Measurements from ENCODE around the gene EXOC4.

The EXOC4 gene

DNA sequence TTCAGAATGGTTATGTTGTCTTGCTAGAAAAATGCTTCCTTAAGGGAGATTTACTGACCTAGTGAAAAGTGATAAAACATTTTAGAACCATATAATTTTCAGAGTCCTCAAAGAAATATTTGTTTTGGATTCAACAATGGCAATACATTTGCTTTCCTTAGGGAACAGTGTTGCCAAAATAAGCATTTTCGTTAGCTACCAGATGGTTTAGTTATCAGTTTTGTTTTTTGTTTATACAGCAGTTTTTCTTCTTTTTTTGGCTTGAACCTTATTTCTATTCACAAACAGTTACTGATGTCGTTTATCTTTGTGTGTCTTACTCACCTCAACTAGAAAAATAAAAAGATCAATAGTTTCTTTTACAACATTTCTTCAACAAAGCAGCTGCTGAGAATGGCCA, 48.6 kb downstream of the EXOC4 start:
- Histone ChIP-seq H3K4me1 (ENCODE audit: insufficient read depth, low read length, severe bottlenecking) (no peaks in the 10 kb centered on the region), H3K36me3 (ENCODE audit: insufficient read depth, low read length) (peaks cover 15% of the 10 kb centered on the region), H3K4me2 (ENCODE audit: low read length) (no peak overlapping the region), H3K9me2 (ENCODE audit: low read depth, low read length) (no peaks in the 10 kb centered on the region), H2AFZ (ENCODE audit: low read length) (no peak overlapping the region), H3K4me3 (ENCODE audit: low read depth, low read length, poor library complexity, severe bottlenecking) (no peak overlapping the region), H3K79me2 (ENCODE audit: insufficient read depth, low read length) (no peaks in the 10 kb centered on the region), H3K9ac (ENCODE audit: low read length) (no peak overlapping the region), H3K9me3 (ENCODE audit: low read length) (no peaks in the 10 kb centered on the region), H3F3A (ENCODE audit: insufficient read depth, low read length) (no peaks in the 10 kb centered on the region), H3K27ac (ENCODE audit: low read depth, low read length, poor library complexity, severe bottlenecking) (no peak overlapping the region), H4K20me1 (ENCODE audit: insufficient read depth, low read length) (no peaks in the 10 kb centered on the region), H3K27me3 (ENCODE audit: insufficient read depth, low read length) (no peaks in the 10 kb centered on the region)
- TF ChIP-seq, protein P1, sequence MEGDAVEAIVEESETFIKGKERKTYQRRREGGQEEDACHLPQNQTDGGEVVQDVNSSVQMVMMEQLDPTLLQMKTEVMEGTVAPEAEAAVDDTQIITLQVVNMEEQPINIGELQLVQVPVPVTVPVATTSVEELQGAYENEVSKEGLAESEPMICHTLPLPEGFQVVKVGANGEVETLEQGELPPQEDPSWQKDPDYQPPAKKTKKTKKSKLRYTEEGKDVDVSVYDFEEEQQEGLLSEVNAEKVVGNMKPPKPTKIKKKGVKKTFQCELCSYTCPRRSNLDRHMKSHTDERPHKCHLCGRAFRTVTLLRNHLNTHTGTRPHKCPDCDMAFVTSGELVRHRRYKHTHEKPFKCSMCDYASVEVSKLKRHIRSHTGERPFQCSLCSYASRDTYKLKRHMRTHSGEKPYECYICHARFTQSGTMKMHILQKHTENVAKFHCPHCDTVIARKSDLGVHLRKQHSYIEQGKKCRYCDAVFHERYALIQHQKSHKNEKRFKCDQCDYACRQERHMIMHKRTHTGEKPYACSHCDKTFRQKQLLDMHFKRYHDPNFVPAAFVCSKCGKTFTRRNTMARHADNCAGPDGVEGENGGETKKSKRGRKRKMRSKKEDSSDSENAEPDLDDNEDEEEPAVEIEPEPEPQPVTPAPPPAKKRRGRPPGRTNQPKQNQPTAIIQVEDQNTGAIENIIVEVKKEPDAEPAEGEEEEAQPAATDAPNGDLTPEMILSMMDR (IDR thresholded peaks at IDR 0.05; ENCODE audit: low read length) = no peak
- no peak for TF ChIP-seq EZH2 (IDR thresholded peaks at IDR 0.05; ENCODE audit: borderline replicate concordance, low read length)

DNA sequence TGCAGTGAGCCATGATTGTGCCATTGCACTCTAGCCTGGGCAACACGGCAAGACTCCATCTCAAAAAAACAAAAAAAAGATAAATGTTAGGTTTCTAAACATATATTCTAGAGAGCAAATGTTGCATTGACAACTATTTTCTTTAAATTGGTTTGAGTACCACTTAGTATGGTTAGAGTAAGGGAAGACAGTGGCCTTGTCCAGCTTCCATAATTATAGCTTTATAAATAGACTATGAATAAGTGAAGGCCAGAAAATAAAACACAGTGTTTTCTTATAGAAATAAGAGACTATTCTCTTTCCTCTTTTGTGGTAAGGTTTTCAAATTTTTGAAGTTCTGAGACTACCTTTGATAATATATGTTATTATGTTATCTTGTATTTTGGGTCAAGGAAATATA, 50.5 kb downstream of the EXOC4 start:
- Histone ChIP-seq H3K9me2 (ENCODE audit: low read depth, low read length) (no peaks in the 10 kb centered on the region), H3K4me2 (ENCODE audit: low read length) (no peak overlapping the region), H3K27me3 (ENCODE audit: insufficient read depth, low read length) (no peaks in the 10 kb centered on the region), H3K79me2 (ENCODE audit: insufficient read depth, low read length) (no peaks in the 10 kb centered on the region), H3K4me3 (ENCODE audit: low read depth, low read length, poor library complexity, severe bottlenecking) (no peak overlapping the region), H3K9me3 (ENCODE audit: low read length) (no peaks in the 10 kb centered on the region), H3K27ac (ENCODE audit: low read depth, low read length, poor library complexity, severe bottlenecking) (no peak overlapping the region), H4K20me1 (ENCODE audit: insufficient read depth, low read length) (no peaks in the 10 kb centered on the region), H3K4me1 (ENCODE audit: insufficient read depth, low read length, severe bottlenecking) (no peaks in the 10 kb centered on the region), H3K36me3 (ENCODE audit: insufficient read depth, low read length) (peaks cover 35% of the 10 kb centered on the region), H3K9ac (ENCODE audit: low read length) (no peak overlapping the region), H2AFZ (ENCODE audit: low read length) (no peak overlapping the region), H3F3A (ENCODE audit: insufficient read depth, low read length) (no peaks in the 10 kb centered on the region)
- TF ChIP-seq, protein P1 (IDR thresholded peaks at IDR 0.05; ENCODE audit: low read length) = no peak
- TF ChIP-seq EZH2 (IDR thresholded peaks at IDR 0.05; ENCODE audit: borderline replicate concordance, low read length) = no peak

DNA sequence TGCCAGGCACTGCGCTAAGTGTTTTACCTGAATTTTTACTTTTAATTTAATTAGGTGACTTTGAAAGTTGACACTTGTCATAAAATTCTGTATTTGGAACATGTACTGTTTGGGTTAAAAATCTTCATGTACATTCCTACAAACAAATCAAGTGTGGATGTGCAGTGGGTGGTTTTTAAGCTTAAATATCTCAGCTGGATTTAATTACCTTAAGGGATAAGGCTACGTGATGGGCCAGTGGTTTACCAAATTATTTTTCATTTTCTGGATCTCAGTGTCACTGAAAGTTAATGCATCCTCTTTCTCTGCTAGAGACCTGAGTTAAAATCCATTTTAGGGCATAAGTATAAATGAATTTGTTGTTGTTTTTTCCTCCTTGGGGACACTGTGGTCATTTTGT, 51.1 kb downstream of the EXOC4 start:
- H3K27ac ChIP-seq (ENCODE audit: low read depth, low read length, poor library complexity, severe bottlenecking) = no peak overlapping the region
- no peaks in the 10 kb centered on the region for H3K79me2 ChIP-seq (ENCODE audit: insufficient read depth, low read length)
- no peak overlapping the region for H3K4me2 ChIP-seq (ENCODE audit: low read length)
- H3K36me3 ChIP-seq (ENCODE audit: insufficient read depth, low read length) = peaks cover 38% of the 10 kb centered on the region
- no peak overlapping the region for H3K4me3 ChIP-seq (ENCODE audit: low read depth, low read length, poor library complexity, severe bottlenecking)
- H2AFZ ChIP-seq (ENCODE audit: low read length) = no peak overlapping the region
- H3K27me3 ChIP-seq (ENCODE audit: insufficient read depth, low read length) = no peaks in the 10 kb centered on the region
- TF ChIP-seq, protein P1 (IDR thresholded peaks at IDR 0.05; ENCODE audit: low read length) = no peak
- no peak for TF ChIP-seq EZH2 (IDR thresholded peaks at IDR 0.05; ENCODE audit: borderline replicate concordance, low read length)
- no peaks in the 10 kb centered on the region for H3K4me1 ChIP-seq (ENCODE audit: insufficient read depth, low read length, severe bottlenecking)
- no peaks in the 10 kb centered on the region for H3F3A ChIP-seq (ENCODE audit: insufficient read depth, low read length)
- no peak overlapping the region for H3K9ac ChIP-seq (ENCODE audit: low read length)
- H3K9me3 ChIP-seq (ENCODE audit: low read length) = no peaks in the 10 kb centered on the region
- no peaks in the 10 kb centered on the region for H4K20me1 ChIP-seq (ENCODE audit: insufficient read depth, low read length)
- no peaks in the 10 kb centered on the region for H3K9me2 ChIP-seq (ENCODE audit: low read depth, low read length)

All from OCI-LY1 (cell line).